HG02623 (cell line): Measurements from ENCODE around the gene MMRN2.

Experiments used
- ATAC-seq: cut with Tn5 transposase; IDR thresholded peaks from one replicate; pipeline ENCODE4 v1.9.1; 2021; ENCODE audit warnings: moderate library complexity; ENCODE audit not compliant: unreplicated experiment

The MMRN2 gene

DNA sequence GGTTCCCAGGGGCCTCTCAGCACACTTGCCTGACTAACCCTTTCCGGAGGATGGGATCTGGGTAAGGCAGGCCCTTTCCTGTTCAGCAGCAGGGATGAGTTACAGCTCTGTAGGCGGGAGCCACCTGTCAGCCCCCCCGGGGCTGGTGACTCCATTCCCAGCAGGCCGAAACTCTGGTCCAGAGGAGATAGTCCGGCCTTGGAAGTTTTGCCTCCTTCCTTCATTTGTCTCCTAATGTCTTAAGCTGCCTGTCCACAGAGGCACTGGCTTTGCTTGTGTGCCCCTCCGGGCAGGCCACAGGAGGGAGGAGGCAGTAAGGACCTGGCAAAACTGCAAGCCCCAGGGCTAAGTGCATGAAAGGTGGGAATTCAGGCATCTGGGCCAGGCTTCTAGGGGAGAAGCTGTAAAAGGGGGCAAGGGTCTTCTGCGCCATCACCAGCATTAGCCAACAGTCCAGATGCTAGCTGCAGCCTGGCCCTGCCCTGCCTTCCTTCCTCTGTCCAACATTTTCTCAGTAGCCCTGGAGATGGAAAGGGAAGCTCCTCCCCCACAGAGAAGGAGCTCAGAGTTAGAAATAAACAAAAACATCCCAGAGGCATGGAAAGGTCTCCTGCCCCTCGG is 12.1 kb upstream of the MMRN2 start:
- ATAC-seq, result no peak

DNA sequence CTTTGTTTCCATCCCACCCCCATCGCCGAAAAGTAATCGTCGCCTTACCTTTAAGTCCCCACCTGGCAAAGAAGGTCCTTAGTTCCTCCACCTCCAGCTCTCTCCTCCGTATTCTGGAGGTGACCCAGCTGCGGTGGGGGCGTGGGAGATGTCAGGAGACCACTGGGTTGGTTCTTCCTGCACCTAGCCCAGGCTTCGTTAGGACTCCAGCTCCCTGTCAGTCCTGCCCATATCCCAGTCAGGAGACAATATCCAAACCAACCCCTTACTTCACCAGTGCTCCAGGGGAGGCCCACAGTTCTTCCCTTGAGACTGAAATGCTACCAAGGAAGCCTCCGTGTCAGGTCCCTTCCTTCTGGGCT is 11.6 kb upstream of the MMRN2 start:
- ATAC-seq, result no peak

- ATAC-seq, result no peak
Observed at GRCh38 chr10:86968271-86968993, 11.0 kb upstream of the MMRN2 start, which contains the start of gene ADIRF. Gene ADIRF, plus strand, starts transcription at chr10:86968482. Its CDS starts 63 bp downstream, at chr10:86968545.

GRCh38 chr10:86967481-86967941 is 10.1 kb upstream of the MMRN2 start:
- ATAC-seq, result no peak

- ATAC-seq, result no peak
Observed at GRCh38 chr10:86965986-86966654, 8.7 kb upstream of the MMRN2 start.

DNA sequence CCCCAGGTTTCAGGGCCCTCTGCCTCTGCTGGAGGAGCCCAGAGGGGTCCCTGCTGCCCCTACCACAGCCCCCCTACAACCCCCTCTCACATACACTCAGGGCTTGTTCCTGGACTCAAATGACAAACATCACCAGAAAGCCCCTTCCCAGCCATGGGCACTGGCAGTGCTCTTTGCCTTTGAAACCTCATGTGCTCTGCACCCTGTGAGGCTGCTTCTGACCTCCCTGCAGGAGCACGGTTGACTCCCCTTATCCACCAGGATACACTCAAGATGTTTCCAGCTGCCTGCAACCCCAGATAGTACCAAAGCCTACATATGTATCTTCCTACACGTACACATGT is 7.4 kb upstream of the MMRN2 start:
- ATAC-seq, result no peak

GRCh38 chr10:86964061-86964846 is 6.8 kb upstream of the MMRN2 start:
- ATAC-seq, result no peak

GRCh38 chr10:86963341-86963919 is 6.0 kb upstream of the MMRN2 start:
- ATAC-seq, result no peak

DNA sequence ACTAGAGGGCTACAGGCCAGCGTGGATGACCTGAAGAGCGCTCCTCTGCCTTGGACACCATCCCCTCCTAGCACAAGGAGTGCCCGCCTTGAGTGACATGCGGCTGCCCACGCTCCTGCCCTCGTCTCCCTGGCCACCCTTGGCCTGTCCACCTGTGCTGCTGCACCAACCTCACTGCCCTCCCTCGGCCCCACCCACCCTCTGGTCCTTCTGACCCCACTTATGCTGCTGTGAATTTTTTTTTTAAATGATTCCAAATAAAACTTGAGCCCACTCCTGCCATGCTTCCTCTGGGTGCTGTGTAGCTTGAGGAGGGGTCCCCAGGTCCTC is 5.5 kb upstream of the MMRN2 start:
- no peak for ATAC-seq

- ATAC-seq, result no peak
Observed at GRCh38 chr10:86962136-86962980, 4.9 kb upstream of the MMRN2 start.

DNA sequence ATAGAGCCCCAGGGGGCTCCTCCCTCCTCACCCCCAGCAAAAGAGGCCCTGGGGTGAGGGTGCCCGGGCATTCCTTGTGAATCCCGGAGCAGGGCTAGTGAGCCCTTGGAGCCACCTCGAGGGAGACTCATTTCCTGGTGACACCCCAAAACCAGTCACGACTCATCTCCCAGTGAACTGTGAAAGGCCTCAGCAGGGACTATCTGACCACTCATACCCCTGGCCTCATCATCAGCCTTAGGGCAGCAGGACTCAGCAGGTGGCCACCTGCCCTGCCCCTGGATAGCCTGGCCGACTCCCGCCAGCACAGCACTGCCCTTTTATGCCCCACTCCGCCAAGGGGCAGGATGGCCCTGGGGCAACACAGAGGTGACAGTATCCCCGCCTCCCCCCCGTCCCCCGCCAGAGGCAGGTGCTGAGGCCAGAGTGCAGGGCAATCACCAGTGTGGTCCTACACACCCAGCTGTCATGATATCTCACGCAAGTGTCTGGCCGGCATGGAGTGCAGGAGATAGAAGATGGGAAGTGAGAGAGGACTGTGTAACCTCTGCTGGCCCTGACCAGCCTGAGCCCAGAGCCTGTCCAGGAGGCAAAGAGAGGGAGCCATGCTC is 4.2 kb upstream of the MMRN2 start:
- no peak for ATAC-seq

DNA sequence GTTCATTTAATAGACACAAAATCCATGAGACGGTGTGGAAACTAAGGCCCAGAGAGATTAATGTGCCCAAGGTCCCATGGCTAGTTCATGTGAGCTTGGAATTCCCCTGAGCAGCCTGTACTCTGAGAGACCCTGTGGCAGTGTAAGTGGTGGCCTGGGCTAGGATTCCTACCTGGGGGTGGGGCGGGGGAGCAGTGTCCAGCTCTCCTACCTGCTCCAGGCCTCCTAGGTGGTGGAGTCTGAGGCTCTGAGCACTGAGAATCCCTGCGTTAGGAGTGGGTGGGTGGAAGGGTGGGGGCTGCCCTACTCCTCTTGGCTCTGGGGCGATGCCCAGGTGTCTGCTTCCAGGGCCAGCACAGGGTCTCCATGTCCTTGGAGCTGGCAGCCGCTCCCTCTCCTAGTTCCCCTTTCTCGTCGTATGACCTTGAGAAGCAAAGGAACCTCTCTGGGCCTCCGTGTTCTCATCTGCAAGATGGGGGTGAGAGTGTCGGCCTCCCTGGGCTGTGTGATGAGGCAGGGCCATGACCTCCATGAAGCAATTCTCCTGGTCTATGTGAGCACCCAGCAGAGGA is 3.5 kb upstream of the MMRN2 start:
- no peak for ATAC-seq

DNA sequence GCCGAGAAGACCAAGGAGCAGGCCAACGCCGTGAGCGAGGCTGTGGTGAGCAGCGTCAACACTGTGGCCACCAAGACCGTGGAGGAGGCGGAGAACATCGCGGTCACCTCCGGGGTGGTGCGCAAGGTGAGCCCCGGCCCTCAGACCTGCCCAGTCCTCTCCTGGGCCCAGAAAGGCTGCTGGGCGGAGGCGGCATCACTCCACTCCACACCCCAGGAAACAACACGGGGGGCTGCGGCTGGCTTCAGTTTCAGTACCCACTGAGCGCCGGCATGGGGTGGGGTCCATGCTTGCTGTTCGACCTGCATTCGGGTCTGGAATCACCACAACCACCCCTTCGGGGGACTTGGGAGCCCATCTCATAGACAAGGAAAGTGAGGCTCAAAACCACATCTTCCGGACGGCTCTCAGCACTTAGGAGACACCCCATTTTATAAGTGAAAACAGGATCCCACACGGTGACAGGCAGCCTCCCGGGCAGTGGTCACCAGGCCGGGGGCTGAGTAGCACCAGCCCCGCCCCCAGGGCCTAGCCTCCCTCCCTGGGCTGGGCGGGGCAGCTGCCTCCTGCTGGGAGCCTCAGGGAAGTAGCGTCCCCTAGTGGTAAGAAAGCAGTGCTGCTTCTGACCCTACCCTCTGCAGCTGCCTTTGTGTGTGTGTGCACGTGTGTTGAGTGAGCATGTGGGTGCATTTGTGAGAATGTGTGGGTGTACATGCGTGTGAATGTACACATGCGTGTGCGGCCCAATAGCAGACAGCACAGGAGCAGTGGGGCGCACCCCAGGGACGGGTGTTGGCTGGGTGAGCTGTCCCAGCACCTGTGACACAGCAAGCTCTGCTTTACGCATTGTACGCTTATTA is 2.8 kb upstream of the MMRN2 start:
- ATAC-seq, result peak; percentile 70

DNA sequence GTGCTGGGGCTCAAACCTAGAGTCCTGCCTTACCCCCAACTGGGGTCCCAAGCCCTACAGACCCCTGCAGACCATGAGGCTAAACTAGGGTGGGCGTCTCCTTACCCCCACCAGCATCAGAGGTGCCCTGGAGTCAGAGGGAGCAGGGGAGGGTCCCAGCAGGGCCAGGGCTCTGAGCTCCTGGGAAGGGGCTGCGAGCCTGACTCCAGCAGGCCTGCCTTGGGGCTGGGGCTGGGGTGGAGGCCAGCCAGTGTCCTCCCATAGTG is 2.3 kb upstream of the MMRN2 start:
- no peak for ATAC-seq

DNA sequence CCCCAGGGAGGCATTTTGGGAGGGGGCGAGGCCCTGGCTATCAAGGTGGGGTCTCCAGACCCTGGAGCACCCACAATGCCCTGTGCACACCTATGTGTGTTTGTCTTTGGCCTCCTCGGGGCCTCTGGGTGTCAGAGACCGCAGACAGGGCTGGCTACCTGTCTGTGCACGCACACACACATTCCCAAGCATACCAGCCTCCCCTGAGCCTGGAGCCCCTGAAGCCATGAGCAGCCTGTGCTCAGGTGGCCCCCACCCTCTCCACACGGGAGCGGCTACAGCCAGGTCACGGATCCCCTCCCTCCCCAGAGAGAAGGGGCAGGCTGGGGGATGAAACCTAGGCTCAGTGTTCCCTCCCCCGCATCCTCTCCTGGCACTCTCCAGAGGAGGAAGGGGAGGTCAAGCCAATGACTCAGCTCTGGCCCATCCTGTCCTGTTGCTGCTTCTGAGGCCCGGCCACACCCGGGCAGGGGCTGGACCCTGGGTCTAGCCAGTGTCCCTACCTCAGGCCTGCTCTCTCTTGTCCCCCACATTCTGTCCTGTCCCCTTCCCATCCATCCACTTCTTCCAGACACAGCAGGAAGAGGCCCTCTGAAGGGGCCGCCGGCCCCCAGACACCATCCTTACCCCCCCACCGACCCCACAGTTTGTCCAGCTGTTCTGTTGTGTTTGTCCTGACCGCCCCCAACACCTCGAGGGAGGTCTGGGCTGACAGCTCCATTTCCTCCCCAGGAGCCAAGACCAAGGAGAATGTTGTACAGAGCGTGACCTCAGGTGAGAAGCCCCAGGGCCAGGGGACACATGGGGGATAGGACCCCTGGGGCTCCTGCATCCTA is 1.7 kb upstream of the MMRN2 start:
- no peak for ATAC-seq

GRCh38 chr10:86958116-86958900 is 893 bp upstream of the MMRN2 start, which contains the start of gene SNCG:
Gene SNCG, plus strand, starts transcription at chr10:86958599. Its CDS starts 99 bp downstream, at chr10:86958698.
- ATAC-seq, result no peak

DNA sequence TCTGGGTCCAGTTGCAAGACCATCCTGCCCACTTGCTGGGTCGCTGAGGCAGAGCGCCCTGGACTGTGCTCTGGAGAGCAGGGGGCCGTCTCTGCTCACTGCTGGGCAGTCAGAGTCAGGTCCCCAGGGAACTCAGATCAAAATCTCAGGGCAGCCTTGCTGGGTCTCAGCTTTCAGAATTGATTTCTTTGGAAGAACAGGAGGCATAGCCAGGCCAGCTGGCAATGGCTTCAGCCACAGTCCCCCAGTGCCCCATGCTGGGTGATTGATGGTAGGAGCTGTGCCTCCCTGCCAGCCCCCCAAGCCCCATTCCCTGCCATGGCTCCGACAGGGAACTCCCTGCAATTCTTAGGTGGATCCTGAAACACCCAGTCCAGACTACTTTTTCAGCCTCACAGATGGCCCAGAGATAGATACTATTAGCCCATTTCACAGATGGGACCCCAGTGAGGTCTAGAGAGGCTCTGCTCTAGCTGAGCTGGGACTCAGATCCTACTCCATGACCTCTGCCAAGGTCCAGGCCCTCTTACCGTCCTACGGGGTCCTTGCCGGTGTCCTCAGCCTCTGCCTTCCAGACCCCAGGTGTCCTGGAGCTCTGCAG is 467 bp downstream of the MMRN2 start:
- no peak for ATAC-seq
